NK-92 (cell line): ENCODE results near the gene PXMP4.
A peak's percentile ranks its signal among the peaks of the same experiment; 100 is the strongest.
"Not testable (repeated sequence)": the region's sequence is repeated elsewhere in the genome, so short reads cannot be mapped to it uniquely, and the experiment has no call there.

Experiments used
- DNase-seq: peaks from one replicate; lab custom pipeline; 2025; ENCODE audit not compliant: unreplicated experiment; lab: John Stamatoyannopoulos, UW

The PXMP4 gene

GRCh38 chr20:33719989-33720709, at the start of gene PXMP4:
Gene PXMP4 (minus strand): TSS chr20:33720310. CDS start chr20:33720207, 103 bp downstream.
- DNase-seq = peak; percentile 38

DNA sequence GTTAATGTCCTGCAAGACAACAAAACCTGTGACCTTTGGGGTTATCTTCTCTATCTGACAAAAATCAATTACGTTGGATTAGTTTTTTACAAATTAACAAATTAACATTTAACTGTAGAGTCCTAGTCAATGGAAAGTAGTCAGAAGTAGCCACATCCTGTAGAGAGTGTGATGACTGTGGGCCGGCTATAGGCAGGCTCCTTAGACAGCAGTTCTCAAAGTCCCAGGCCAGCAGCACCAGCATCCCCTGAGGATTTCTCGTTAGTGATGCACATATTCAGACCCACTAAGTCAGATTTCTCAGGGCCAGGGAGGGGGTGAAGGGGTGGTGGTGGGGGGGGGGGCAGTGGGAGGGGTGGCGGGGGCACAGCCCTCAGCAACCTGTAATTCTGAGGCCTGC, 48.9 kb upstream of the PXMP4 start:
- no peak for DNase-seq

GRCh38 chr20:33767777-33768138, 47.6 kb upstream of the PXMP4 start:
- no peak for DNase-seq

- no peak for DNase-seq
These were observed 46.6 kb upstream of the PXMP4 start for GRCh38 chr20:33766686-33767085.

GRCh38 chr20:33765592-33765991, 45.5 kb upstream of the PXMP4 start:
- no peak for DNase-seq

- no peak for DNase-seq
These were observed 45.0 kb upstream of the PXMP4 start for GRCh38 chr20:33765099-33765498.

DNA sequence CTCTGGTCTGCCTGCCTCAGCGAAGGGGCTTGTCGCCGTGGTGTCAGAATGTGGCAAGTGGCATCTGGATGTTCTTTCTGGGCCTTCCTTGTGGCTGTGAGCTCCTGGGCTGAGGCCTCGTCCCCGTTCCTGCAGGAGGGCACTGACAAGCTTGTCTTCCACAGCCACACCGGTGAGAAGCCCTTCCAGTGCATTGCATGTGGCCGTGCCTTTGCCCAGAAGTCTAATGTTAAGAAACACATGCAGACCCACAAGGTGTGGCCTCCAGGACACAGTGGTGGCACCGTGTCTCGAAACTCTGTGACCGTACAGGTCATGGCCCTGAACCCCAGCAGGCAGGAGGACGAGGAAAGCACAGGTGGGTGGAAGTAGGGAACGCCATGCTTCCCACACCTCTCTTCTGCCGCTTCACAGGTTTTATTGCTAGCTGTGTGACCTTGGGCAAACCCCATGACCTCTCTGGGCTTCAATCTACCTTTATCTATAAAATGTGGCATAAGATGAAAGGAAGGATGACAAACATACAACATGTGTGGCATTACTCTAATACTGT, 41.7 kb upstream of the PXMP4 start:
- no peak for DNase-seq

GRCh38 chr20:33757458-33757857, 37.3 kb upstream of the PXMP4 start:
- DNase-seq = no peak

- no peak for DNase-seq
These were observed 36.9 kb upstream of the PXMP4 start for GRCh38 chr20:33757046-33757445.

DNA sequence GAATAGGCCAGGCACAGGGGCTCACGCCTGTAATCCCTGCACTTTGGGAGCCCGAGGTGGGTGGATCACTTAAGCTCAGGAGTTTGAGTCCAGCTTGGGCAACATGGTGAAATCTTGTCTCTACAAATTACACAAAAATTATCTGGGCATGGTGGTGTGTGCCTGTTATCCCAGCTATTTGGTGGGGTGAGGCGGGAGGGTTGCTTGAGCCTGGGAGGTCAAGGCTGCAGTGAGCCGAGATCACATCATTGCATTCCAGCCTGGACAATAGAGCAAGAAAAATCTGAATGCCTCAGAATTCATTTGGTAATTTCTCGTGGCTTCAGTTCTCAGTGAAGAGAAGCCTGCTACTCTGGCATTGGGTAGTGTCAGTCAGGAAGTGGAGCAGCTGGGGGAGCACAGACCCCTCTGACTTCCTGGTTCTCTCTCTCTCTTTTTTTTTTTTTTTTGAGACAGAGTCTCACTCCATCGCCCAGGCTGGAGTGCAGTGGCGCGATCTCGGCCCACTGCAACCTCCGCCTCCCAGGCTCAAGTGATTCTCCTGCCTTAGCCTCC, 35.9 kb upstream of the PXMP4 start:
- DNase-seq = not testable (repeated sequence)

DNA sequence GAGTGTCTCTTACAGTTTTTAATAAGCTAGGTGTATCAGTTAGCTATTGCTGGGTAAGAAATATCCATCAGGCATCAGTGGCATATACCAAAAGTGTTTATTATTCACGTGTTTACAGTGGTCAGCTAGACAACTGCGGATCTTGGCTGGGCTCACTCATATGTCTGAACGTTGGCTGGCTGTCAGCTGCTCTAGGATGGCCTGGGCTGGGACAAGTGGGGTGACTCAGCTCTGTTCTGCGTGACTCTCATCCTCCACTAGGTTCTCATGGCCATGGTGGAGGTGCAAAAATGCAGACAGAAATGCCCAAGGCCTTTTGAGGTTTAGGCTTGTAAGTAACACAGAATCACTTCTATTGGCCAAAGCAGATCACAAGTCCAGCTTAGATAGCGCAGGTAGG, 33.7 kb upstream of the PXMP4 start:
- no peak for DNase-seq

- DNase-seq = no peak
These were observed 33.0 kb upstream of the PXMP4 start for GRCh38 chr20:33753143-33753542.

DNA sequence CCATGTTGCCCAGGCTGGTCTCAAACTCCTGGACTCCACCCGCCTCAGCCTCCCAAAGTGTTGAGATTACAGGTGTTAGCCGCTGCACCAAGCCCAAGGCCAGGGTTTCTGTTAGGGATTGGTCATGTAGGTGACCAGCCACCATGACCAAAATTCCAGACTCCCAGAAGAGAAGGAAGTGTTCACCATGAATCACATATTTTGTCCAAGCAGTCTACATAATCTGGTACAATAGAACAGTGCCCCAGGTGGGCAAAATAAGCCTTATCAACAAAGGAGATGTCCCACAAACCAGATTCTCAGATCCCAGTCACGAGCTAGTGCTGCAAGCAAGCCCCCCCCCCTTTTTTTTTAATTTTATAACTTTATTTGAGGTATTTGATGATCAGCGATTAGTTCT, 31.7 kb upstream of the PXMP4 start:
- DNase-seq = no peak

- no peak for DNase-seq
These were observed 26.4 kb upstream of the PXMP4 start for GRCh38 chr20:33746325-33746998.

DNA sequence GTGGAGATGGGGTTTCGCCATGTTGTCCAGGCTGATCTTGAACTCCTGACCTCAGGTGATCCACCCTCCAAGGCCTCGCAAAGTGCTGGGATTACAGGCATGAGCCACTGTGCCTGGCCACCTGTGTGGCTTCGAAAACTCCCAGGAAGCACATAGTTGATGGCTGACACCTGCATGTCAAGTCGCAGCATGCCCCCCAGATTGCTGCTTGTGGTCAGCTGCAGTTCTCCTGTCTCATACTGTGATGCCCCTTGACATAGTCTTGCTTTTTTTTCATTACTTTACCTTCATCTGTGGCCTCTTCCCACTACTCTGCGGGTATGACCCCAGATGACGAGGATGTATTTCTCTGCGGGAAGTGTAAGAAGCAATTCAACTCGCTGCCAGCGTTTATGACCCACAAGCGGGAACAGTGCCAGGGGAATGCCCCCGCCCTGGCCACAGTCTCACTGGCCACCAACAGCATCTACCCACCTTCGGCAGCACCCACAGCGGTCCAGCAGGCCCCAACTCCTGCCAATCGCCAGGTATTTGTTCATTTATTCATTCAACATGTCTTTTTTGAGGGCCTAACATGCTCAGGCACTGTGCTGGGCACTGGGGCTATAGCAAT, 24.8 kb upstream of the PXMP4 start:
- DNase-seq = no peak

GRCh38 chr20:33744181-33744580, 24.1 kb upstream of the PXMP4 start:
- DNase-seq = no peak

- DNase-seq = no peak
These were observed 20.1 kb upstream of the PXMP4 start for GRCh38 chr20:33740189-33740588.

DNA sequence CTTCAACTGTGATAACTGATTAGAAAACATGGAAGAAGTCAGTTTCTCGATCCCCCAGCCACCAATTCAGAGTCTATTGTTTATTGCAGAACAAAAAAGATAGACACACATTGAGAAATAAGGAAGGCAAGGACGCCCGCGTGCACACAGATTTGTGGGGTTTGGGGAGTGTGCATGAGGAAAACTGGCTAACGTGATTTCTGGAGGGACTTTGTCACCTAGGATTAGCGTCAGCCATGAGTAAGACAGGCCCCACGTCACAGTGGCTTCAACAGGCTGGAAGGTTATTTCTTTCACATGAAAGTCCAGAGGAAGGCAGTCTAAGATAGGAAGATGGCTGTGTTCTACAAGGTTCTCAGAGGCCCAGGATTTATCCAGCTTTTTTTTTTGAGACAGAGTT, 19.4 kb upstream of the PXMP4 start:
- no peak for DNase-seq

- no peak for DNase-seq
These were observed 16.9 kb upstream of the PXMP4 start for GRCh38 chr20:33736962-33737361.

DNA sequence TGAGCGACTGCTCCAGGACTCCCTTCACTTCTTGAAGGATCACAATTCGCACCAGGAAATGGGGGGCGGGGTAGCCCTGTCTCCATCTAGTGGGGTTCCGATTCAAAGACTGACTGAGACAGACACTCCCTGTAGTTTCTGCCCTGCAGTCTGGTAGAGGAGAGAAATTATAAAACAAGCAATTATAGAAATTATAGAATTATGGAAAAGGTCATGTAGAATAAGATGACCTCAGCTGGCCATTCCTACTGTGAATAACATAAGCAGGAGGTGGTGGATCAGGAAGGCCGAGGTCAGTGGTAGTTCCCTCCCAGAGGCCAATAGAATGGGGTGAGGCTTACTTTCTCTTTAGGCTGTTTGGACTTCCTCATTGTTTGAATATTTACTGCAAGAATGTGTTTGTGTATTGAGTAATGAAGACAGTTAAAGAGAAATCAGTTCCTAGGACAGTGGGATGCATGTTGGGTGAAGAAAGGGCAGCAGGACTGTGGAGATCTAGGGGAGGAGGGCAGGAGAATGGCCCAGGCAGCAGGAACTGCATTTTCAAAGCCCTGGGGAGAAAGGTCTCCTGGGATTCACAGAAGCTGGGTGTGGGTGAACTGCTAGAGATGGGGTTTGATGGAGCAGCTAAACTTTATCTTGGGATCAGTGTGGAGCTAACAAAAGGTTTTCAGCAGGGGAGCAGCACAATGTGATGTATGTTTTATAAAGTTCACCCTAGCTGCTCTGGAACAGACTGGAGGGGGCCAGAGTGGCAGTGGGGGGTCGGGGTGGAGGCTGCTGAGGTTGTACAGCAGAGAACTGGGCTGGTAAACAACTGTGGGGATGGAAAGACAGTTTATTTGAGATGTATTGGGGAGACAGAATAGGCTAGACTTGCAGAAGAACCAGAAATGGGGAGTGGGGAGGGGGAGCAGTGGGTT, 13.8 kb upstream of the PXMP4 start:
- DNase-seq = no peak
